GM18511 (cell line): ENCODE results near the gene BSPH1.
"Not testable (repeated sequence)": the region's sequence is repeated elsewhere in the genome, so short reads cannot be mapped to it uniquely, and the experiment has no call there.

Experiments used
- ATAC-seq: cut with Tn5 transposase; IDR thresholded peaks from one replicate; pipeline ENCODE4 v1.9.1; 2021; ENCODE audit warnings: mild to moderate bottlenecking, moderate library complexity; ENCODE audit not compliant: unreplicated experiment

Gene BSPH1

GRCh38 chr19:47928581-47928980 lies 63.4 kb downstream of the BSPH1 start:
- ATAC-seq = not testable (repeated sequence)

DNA sequence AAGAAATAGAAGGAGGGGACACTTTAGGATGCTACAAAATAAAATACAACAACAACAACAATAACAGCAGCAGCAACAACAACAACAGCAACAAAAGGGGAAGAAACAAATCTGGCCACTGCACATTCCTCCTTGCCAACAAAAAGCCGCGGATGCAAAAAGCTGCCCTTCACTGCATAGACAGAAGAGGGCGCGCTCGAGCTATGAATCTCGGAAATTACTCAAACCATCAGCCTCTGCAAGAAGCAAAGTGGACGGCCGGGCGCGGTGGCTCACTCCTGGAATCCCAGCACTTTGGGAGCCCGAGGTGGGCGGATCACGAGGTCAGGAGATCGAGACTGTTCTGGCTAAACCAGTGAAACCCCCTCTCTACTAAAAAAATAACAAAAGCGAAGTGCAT lies 71.9 kb downstream of the BSPH1 start:
- not testable (repeated sequence) for ATAC-seq
